HG02678 (cell line): ENCODE measurements around the gene SLC30A1.
"Not testable (repeated sequence)": the region's sequence is repeated elsewhere in the genome, so short reads cannot be mapped to it uniquely, and the experiment has no call there.

Experiments
- ATAC-seq: cut with Tn5 transposase; IDR thresholded peaks from one replicate; pipeline ENCODE4 v1.9.1; 2021; ENCODE audit warnings: mild to moderate bottlenecking, moderate library complexity; ENCODE audit not compliant: unreplicated experiment

SLC30A1 gene, protein sequence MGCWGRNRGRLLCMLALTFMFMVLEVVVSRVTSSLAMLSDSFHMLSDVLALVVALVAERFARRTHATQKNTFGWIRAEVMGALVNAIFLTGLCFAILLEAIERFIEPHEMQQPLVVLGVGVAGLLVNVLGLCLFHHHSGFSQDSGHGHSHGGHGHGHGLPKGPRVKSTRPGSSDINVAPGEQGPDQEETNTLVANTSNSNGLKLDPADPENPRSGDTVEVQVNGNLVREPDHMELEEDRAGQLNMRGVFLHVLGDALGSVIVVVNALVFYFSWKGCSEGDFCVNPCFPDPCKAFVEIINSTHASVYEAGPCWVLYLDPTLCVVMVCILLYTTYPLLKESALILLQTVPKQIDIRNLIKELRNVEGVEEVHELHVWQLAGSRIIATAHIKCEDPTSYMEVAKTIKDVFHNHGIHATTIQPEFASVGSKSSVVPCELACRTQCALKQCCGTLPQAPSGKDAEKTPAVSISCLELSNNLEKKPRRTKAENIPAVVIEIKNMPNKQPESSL

DNA sequence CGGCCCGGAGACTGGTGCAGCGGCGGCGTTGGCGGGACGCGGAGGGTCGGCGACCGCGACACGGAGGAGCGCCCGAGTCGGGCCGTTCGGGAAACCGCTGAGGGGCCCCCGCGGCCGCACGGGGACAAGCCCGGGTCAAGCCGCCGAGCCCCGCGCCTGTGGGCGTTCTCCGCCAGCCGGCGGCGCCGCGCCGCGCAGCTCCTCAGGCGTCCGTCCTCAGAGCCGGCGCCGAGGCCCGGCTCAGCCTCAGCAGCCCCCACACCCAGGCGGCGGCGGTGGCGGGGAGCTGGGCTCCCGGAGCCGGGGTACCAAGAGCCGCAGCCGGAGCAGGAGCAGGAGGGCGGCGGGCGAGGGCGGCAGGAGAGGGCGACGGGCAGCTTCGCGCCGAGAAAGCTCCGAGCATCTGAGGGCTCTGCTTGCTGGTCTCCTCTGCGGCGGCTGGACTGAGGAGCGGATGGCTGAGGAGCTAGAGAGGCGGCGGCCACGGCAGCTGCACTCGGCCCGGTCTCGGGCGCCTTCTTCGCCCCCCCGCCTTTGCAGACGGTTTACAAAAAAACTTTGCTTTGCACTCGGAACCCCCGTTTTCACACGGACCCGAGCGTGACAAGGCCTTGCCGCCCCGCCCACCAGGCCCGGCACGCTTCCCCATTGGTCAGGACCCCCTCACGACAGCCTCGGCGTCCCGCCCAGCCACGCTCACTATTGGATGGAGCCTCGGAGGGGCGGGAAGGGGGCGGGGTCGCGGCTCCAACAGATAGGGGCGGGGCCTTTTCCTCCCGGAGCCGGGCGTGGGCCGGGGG is at the start of gene SLC30A1:
Gene SLC30A1 (minus strand): TSS at position 522 of the 800 bp plus-strand sequence. CDS start 549 bp downstream, outside the sequence.
- peak; percentile 83 for ATAC-seq

DNA sequence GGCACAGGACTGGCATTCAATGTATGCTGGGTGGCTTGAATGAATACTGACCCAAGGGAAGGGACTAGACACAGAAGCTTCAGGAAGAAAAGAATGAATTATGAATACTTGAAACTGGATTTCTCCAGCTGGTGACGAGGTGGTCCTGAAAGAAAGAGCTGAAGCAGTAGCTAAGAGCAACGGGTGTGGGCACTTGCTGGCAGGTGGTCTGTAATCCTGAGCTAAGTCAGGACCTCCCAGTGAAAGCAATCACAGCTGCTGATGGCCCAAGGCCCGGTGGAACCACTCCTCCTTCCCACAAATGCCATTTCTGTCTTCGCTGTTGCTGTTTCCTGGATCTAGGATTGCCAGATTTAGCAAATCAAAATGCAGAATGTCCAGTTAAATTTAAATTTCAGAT is 49.5 kb upstream of the SLC30A1 start:
- no peak for ATAC-seq

DNA sequence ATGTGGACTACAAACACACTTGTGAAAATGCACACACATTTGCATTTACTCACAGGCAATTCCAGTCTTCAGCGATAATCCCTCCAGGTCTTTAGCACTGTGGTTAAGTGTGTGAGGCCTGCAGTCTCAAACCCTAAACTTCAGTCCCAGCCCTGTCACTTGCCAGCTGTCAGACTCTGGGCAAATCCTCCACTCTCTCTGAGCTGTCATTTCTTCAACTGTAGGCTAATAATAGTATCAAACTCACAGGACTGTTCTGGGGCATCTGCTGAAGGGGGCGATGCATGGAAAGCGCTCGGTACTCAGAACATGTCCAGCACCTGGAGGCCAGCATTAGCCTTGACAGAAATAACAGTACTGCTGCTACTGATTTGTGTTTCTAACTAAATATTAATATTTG is 48.3 kb upstream of the SLC30A1 start:
- no peak for ATAC-seq

DNA sequence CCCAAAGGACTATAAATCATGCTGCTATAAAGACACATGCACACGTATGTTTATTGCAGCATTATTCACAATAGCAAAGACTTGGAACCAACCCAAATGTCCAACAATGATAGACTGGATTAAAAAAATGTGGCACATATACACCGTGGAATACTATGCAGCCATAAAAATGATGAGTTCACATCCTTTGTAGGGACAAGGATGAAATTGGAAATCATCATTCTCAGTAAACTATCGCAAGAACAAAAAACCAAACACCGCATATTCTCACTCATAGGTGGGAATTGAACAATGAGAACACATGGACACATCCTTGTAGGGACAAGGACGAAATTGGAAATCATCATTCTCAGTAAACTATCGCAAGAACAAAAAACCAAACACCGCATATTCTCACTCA is 46.9 kb upstream of the SLC30A1 start:
- not testable (repeated sequence) for ATAC-seq

DNA sequence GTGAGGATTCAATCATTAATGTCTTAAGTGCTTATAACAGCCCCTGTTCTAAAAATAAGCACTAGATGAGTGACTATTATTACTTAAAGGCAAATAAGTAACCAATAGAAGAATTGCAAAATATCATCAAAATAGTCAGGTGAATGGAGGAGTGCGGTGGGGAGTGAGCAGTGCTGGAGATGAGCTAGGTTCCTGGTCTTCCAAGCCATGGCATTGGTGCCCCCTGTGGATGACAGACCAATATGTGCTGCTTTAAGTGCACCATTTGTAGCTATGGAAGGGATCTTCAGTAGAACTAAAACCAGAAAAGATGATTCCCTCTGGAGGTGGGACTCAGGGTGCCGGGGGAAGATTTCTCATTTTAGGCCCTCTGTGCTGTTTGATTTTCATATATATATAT is 46.1 kb upstream of the SLC30A1 start:
- ATAC-seq = peak; percentile 60

DNA sequence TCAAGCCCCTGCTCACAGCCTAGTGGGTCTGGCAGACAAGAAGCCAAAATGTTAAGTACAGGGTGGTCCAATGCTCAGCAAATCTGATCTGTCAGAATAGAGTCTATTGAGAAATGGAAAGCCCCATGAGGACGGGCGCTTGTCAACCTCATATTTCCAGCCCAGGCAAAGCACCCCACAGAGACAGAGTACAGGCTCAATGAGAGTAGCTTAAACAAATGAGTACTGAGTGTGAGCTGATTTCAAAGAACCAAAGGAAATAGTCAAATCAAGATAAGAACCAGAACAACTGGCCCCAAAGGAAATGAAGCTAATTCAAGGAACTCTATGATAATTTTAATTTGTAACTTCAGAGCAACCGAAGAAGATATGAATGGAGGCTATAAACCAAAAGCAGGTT is 44.6 kb upstream of the SLC30A1 start:
- no peak for ATAC-seq

DNA sequence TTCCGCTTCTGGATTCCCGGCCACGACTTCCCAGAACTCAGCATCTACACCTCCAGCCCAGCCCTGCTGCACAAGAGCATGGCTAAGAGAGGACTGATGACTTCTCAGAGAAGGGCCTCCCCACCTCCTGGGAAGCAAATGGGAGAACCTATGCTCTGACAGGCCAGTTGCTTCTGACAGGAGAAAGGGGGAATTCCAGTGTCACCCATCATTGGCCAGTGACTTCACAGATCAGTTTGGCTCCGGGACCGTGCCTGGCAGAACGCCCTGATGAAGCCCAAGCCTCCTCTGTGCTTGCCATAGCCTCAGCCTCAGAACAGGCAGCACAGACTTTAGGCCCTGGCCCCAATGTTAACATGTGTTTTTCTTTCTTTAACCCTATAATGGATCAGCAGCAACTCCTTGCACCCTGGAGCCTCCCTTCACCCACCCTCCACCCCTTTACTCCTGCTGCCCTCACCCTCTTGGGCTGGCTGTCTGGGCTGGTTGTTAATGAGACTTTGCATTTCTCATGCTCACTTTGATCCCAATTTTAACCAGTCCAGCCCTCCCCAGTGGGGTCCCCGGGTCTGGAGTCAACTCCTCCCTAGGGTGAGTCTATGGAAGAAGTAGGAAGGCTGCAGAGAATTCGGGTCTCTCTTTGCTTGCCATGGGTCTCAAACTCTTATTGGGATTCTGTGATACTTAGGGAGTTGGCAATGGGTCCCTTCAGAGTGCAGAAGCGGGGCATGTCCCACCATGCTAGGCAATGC is 42.7 kb upstream of the SLC30A1 start:
- no peak for ATAC-seq

DNA sequence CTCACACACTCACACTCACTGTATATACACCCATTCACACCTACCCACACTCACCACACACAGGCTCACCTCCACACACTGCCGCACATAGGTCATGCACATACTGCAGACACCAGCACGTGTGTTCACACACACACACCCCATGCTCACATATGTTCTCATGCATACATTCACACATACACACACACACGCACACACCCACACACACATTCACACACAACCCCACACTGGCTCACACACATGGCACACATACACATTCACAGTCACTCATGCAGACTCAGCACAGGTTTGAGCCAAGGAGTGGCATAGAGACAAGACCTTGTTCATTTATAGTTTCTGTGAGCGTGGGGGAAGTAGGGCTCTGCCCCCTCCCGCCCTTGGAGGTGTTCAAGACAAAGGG is 41.1 kb upstream of the SLC30A1 start:
- no peak for ATAC-seq

DNA sequence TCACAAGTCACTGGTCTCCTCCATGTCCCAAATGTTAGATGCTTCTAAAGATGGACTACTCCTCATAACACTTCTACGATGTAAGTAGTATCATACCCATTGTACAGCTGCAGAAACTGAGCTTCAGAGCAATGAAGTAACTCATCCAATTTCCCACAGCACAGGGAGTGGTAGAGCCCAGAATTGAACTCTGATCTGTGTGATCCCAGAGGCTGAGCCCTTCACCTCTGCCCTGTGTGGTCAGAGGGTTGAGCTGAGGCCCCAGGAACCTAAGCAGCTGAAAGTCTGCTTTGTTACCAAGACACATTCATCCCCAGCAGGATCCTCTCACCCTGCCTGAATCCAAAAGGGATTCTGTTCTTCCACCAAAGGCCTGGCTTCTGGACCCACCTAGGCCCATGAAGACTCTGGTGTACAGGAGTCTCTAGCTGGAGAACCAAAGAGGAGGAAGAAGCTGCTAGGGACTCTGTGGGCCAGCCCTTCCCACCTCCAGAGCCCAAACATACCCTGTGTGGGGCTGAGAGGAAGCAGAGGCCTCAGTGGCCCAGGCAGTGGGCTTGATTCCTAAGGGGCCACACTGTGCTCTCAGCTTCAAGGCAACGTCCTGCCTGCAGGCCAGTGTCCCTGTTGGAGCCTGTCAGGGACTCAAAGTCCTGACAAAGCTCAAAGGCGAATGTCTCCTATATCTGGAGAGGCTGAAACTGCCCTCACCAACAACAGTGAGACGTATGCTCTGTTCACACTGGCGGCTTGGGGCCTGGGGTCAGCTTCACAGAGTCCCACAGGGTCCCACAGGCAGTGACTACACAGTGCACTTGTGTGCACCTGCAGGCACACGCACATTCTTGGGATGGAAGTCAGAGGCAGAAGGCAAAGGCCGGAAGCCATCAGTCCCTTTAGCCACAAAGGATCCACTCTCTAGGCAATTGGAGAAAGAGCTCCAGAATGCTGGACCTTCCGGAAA is 40.4 kb upstream of the SLC30A1 start:
- no peak for ATAC-seq

DNA sequence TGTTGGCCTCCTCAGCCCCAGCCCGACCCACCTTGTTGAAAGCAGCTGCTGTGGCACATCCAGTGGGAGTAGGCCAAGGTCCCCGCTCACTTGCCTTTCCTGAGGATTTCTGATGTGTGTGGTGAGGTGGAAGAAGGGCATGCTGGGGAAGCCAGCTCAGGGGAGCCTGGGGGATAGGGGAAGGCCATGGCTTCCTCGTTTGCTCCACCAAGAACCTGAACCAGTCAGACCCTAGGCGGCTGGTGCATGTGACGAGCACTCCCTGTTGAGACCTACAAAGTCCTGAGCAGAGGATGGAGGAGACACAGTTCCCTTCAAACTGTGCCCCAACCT is 38.0 kb upstream of the SLC30A1 start:
- no peak for ATAC-seq

DNA sequence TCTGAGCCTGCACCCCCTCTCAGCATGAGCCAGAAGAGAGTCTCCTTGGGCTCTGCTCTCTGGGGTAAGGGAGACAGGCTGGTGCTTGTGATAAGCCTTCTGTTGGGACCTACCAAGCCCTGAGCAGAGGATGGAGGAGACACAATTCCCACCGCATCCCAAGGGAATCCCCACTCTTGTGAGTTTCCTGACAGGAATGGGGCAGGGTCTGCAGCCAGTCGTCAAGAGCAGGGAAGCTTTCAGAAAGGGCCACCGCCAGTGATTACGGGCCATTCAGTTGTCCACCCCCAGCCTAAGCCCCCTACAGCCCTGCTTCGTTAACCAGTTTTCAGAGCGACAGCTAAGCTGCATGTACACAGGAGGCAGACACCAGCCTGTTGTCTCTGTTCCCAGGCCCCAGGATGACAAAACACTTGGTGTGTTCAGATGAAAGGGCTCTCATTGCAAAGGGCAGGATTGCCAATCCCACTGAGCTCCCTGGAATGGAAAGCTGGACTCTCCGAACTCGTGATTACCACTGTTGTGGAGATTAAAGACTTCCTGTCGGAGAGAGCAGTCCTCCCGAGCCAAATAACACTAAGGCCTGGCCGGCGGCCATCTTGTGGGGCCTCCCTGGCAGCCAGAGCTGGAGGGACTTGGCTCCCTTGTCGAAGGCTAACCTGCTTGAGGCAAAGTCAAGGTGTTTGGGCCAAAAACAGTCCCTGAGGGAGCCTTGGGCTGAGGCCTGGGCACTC is 37.4 kb upstream of the SLC30A1 start:
- no peak for ATAC-seq

DNA sequence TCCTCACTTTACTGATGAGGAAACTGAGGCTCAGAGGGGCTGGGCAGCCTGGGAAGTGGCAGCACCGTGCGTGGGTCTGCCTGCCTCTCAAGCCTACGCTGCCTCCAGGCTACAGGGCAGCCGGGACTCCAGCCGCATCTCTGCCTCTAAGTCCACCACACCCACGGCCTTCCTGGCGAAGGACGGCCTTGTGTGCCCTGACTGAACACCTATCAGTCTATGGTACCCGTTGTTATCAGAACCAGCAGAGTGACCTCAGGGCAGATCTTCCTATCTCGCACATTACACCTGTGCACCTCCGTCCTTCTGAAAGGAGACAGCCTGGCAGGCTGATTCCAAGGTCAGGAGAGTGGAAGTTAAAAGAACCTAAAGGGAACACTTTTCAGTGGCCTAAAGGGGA is 35.7 kb upstream of the SLC30A1 start:
- no peak for ATAC-seq

DNA sequence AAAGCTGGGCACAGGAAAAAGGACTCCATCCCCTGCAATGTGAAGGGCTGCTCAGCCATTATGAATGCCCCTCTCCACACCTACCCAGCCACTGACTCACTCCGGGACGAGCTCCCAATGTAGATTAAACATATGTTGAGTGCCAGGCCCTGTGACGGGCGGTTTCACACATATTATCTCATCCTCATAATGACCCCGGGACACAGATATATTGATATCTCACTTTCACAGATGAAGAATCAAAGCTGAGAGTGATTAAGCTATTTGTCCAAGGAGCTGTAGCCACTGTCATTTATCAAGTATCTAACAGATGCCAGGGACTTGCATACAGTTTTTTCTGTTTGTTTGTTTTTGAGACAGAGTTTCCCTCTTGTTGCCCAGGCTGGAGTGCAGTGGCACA is 35.0 kb upstream of the SLC30A1 start:
- no peak for ATAC-seq

DNA sequence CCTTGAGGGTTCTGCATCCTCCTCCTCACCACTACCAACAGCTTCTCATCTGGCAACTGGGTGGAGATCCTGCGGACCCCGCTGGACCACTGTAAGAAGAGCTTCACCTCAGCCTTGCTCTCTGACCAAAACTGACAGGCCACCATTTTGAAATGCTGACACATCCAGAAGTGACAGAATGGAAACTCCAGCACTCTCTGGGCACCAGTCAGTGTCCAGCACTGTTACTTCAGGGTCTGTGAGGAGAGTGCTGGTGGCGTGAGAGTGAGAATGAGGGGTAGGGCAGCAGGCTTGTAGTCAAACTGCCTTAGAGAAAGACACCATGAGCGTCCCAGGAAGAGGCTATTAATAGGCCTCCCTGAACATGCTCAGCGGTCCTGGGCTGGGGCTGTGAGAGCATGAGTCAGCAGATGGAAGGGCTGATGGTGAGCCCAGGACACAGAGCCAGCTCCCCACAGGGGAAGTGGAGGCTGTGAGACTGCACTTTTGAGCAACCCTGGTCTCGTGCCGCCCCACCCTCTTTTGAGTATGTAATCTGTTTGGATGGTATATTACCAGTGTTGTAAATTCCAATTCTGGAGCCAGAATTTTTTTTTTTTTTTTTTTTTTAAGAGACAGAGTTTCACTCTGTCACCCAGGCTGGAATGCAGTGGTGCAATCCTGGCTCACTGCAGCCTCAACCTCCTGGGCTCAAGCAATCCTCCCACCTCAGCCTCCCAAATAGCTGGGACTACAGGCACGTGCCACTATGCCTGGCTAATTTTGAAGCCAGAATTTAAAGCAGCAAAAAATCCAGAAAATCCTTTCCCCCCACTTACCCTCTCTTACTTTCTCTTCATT is 34.4 kb upstream of the SLC30A1 start:
- no peak for ATAC-seq

DNA sequence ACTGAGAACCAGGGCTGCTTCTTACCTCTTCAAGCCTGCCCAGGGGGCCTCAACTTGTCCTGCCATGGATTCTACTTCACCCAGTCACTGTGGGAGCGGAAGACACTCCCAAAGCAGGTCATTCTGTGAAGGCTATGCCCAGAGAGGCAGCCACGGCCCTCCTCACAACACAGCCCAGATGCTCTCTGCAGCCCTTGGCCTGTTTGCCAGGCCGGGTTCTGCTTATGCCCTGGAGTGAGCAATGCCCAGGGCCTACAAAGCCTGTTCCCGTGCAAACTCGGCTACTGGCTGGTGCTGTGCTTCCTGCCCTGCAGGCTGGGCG is 33.8 kb upstream of the SLC30A1 start:
- ATAC-seq = no peak

DNA sequence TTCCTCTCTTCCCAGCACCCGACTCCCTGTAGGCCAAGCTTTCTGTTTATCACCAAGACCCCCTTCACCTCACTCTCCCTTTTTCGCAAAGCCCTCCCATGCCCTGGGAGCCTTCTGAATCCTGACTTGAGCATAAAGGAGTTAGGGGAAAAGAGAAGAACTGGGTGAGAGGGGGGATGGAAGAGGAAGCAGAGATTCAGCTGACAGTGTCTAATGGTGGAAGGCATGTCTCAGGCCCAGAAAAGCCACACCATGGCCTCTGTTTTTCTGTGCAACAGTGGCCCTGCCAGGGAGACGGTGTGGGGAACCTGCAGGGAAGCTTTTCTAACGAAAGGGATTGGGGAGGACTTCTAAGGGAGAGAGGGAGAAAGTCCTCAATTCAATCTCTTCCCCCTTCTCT is 32.9 kb upstream of the SLC30A1 start:
- no peak for ATAC-seq

DNA sequence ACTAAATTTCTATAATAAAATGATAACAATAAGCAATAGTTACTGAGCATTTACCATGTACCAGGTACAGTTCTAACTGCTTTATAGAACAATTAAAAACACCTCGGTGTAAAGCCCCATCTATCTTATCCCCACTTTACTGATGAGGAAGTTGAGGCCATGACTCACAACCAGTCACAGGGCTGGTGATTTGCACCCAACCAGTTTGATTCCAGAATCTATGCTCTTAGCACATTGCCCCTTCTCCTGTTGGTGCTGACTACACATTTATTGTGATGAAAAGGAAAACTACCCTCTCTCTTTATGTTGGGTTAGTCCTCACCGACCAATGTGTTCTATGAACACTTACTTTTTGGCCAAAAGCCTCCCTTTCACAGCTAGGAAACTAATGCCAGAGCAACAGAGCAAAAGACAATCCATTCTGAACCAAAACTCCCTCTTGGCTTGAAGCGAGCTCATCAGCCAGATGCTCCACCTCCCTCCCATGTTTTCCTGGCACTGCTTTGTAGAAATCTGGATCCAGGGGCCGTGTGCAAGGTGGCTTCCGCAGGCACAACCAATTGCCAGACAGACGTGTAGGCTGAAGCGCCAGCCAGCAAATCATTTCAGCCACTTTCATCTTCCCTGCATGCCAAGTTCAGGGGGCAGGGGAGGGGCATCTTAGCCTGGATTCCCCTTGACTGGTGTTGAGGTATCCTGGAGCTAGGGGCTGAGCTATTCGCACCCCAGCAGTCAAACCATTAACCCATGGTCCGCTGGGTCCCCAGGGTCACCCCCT is 32.0 kb upstream of the SLC30A1 start:
- no peak for ATAC-seq
